HepG2 (cell line): ENCODE data around the gene A3GALT2. TPM values are rescaled to one million over a fixed set of nuclear protein-coding genes. Genes with fewer than 3 reads are reported as not detected.
A peak's percentile ranks its signal among the peaks of the same experiment; 100 is the strongest.

Source experiments
- ARID2 ChIP-seq: sonication (generic); formaldehyde crosslinking; IDR thresholded peaks from 2 replicates; pipeline ENCODE4 v1.8.1; 2022; ENCODE audit warnings: mild to moderate bottlenecking, missing genetic modification reagents, borderline replicate concordance
- ARID5B ChIP-seq: IDR thresholded peaks from 2 replicates; pipeline ENCODE4 v1.4.0; 2020; ENCODE audit warnings: mild to moderate bottlenecking, missing genetic modification reagents
- DR1 ChIP-seq: sonication (generic); formaldehyde crosslinking; IDR thresholded peaks from 2 replicates; pipeline ENCODE4 v1.8.0; 2021; ENCODE audit warnings: mild to moderate bottlenecking, missing genetic modification reagents, inconsistent platforms
- ERF ChIP-seq: IDR thresholded peaks from 2 replicates; pipeline ENCODE4 v1.6.1; 2018; ENCODE audit warnings: missing biosample characterization, missing genetic modification reagents
- ETS1 ChIP-seq: sonication (generic); formaldehyde crosslinking; IDR thresholded peaks from 2 replicates; pipeline ENCODE4 v1.4.0; 2020; ENCODE audit warnings: missing genetic modification reagents
- IKZF4 ChIP-seq: sonication (generic); formaldehyde crosslinking; IDR thresholded peaks from 2 replicates; pipeline ENCODE4 v1.5.1; 2020; ENCODE audit warnings: borderline replicate concordance, mild to moderate bottlenecking, low read depth, missing genetic modification reagents; ENCODE audit errors: not compliant biosample characterization
- PATZ1 ChIP-seq: sonication (generic); formaldehyde crosslinking; IDR thresholded peaks from 2 replicates; pipeline ENCODE4 v1.4.0; 2020; ENCODE audit warnings: missing genetic modification reagents
- SMARCC2 ChIP-seq: fragments of 450-650 bp; IDR thresholded peaks from 2 replicates; pipeline ENCODE4 v1.6.1; 2017; ENCODE audit warnings: antibody characterized with exemption, mild to moderate bottlenecking
- THAP11 ChIP-seq: IDR thresholded peaks from 2 replicates; pipeline ENCODE4 v1.6.1; 2016; ENCODE audit warnings: missing biosample characterization, missing genetic modification reagents
- ZBTB7A ChIP-seq: sonication (generic); formaldehyde crosslinking; IDR thresholded peaks from 2 replicates; pipeline ENCODE4 v1.8.0; 2022; ENCODE audit warnings: mild to moderate bottlenecking, missing genetic modification reagents
- ZNF12 ChIP-seq: sonication (generic); formaldehyde crosslinking; IDR thresholded peaks from 2 replicates; pipeline ENCODE4 v1.5.0; 2020; ENCODE audit warnings: missing genetic modification reagents
- ZNF274 ChIP-seq: sonication (generic); formaldehyde crosslinking; IDR thresholded peaks from 2 replicates; pipeline ENCODE4 v1.5.1; 2020; ENCODE audit warnings: mild to moderate bottlenecking, missing genetic modification reagents
- ZNF431 ChIP-seq: sonication (generic); formaldehyde crosslinking; IDR thresholded peaks from 2 replicates; pipeline ENCODE4 v1.9.0; 2022; ENCODE audit warnings: missing genetic modification reagents, low read depth, mild to moderate bottlenecking, borderline replicate concordance
- ZNF503 ChIP-seq: sonication (generic); formaldehyde crosslinking; IDR thresholded peaks from 2 replicates; pipeline ENCODE4 v1.4.0; 2020; ENCODE audit warnings: missing genetic modification reagents
- ZZZ3 ChIP-seq: sonication (generic); formaldehyde crosslinking; IDR thresholded peaks from 2 replicates; pipeline ENCODE4 v1.4.0; 2020; ENCODE audit warnings: missing genetic modification reagents, mild to moderate bottlenecking, borderline replicate concordance
- polyA plus RNA-seq, 8 experiments: library from polyadenylated mRNA; depleted of rRNA in 3 of 8; stranded (reverse) in 7 of 8; unstranded in 1 of 8; fragments of >200 nt; fragmentation: Illumina TruSeq in 4 of 8; extraction: Trizol in 4 of 8; gene quantifications; 2 replicates each; pipeline versions ENCODE4 v1.2.1 to v1.2.3, GENCODE V29; 2011 to 2016; ENCODE audit warnings: low read depth in 4 of 8, missing spikeins in 1 of 8, mixed read lengths in 1 of 8; ENCODE audit not compliant: insufficient read depth in 1 of 8
- total RNA-seq, 5 experiments: library from RNA; depleted of rRNA; stranded (reverse); fragments of >200 nt; fragmentation: Illumina TruSeq; extraction: Trizol; gene quantifications; 2 replicates each; pipeline ENCODE4 v1.2.3, GENCODE V29; 2016; ENCODE audit warnings: low read depth in 1 of 5
- TF ChIP-seq, protein P1 (sequence below): sonication (generic); formaldehyde crosslinking; IDR thresholded peaks from 2 replicates; pipeline ENCODE4 v1.4.0; 2020; ENCODE audit warnings: missing genetic modification reagents

A3GALT2 gene
- total and polyA plus RNA-seq, 2 of the 13 experiments (the other 11 are each of a cell fraction or from before 2014, with no cell fraction given) = not detected

- TF ChIP-seq PATZ1 (CRISPR knock-in tag) = peak; percentile 39; the same call in 1 of the 2 replicates
- TF ChIP-seq ZNF12 (CRISPR knock-in tag) = no peak
- TF ChIP-seq IKZF4 (CRISPR knock-in tag) = no peak
- no peak for TF ChIP-seq ZBTB7A (CRISPR knock-in tag)
- TF ChIP-seq ZNF431 (CRISPR knock-in tag) = no peak
- TF ChIP-seq, protein P1, sequence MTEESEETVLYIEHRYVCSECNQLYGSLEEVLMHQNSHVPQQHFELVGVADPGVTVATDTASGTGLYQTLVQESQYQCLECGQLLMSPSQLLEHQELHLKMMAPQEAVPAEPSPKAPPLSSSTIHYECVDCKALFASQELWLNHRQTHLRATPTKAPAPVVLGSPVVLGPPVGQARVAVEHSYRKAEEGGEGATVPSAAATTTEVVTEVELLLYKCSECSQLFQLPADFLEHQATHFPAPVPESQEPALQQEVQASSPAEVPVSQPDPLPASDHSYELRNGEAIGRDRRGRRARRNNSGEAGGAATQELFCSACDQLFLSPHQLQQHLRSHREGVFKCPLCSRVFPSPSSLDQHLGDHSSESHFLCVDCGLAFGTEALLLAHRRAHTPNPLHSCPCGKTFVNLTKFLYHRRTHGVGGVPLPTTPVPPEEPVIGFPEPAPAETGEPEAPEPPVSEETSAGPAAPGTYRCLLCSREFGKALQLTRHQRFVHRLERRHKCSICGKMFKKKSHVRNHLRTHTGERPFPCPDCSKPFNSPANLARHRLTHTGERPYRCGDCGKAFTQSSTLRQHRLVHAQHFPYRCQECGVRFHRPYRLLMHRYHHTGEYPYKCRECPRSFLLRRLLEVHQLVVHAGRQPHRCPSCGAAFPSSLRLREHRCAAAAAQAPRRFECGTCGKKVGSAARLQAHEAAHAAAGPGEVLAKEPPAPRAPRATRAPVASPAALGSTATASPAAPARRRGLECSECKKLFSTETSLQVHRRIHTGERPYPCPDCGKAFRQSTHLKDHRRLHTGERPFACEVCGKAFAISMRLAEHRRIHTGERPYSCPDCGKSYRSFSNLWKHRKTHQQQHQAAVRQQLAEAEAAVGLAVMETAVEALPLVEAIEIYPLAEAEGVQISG (CRISPR knock-in tag) = 0 out of 2 replicates have a peak, but pooled peaks have one; percentile 23
- TF ChIP-seq ZNF274 = 0 out of 2 replicates have a peak, but pooled peaks have one; percentile 37
- TF ChIP-seq THAP11 (CRISPR knock-in tag) = 0 out of 2 replicates have a peak, but pooled peaks have one; percentile 21
- no peak for TF ChIP-seq ZZZ3 (CRISPR knock-in tag)
- TF ChIP-seq ARID2 (CRISPR knock-in tag) = no peak
- no peak for TF ChIP-seq DR1
- TF ChIP-seq SMARCC2 = no peak
- TF ChIP-seq ERF = 0 out of 2 replicates have a peak, but pooled peaks have one; percentile 41
- TF ChIP-seq ARID5B (CRISPR knock-in tag) = no peak
- TF ChIP-seq ETS1 (CRISPR knock-in tag) = no peak
- no peak for TF ChIP-seq ZNF503 (CRISPR knock-in tag)
Observed at GRCh38 chr1:33367485-33368405, 46.8 kb upstream of the A3GALT2 start (continued).
